GM12801 (cell line): ENCODE measurements around the gene KCTD16.

Experiments
- CTCF ChIP-seq: IDR thresholded peaks from one replicate; pipeline ENCODE4 v1.5.1; 2011; ENCODE audit warnings: control low read depth; ENCODE audit not compliant: insufficient read length; ENCODE audit errors: extremely low read depth

The KCTD16 gene

DNA sequence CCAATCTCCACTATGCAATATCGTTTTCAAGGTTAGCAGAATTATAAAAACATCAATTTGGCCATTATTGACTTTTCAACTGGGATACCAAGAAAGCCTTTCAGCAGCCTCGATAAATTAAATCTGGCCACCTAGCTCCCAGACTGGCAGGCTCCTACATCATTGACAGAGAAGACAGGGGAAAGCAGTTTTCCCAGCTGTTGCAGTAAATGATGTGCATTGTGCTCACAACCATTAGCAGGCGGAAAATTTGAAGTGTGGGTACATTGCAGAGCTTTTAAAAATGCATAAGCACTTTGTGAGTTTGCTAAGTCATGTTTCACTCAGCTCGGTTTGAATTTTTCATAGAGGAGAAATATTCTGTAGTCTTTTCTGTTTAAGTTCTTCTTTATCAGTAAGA, 297.9 kb downstream of the KCTD16 start:
- TF ChIP-seq CTCF, result no peak

DNA sequence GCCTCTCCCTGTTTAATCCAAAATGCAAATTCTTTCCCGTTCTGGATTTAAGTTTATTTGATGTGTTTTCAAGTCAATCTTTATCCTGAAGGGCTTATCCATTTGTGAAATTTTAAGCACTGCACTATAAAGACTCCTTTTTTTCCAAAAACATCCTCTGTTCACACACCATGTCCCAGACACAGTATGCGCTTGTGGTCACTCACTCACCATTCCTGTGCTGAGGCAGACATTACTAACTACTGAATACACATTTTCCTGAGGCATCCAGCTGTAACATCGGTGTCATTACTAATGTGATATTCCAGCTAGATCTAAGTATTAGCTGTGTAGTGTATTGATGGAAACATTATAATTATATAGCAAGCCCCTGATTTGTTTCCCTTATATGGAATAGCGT, 298.4 kb downstream of the KCTD16 start:
- no peak for TF ChIP-seq CTCF

DNA sequence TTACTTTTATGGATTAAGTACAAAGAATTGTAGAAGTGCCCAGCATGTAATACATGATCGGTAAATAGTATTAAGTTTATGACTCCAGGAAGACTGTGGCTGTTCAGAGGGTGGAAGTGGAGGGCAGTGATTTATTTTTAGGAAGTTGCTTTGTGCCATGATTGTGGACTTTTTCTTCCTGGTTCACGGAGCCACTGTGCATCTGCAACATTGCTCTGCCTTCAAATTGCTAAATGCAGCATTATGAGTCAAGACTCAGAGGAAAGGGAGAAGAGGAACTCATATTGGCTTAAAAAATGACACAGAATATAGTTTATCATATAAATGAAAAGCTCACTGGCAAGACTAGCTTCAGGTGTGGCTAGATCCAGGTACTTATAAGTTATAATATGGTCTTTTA, 301.5 kb downstream of the KCTD16 start:
- no peak for TF ChIP-seq CTCF

GRCh38 chr5:144473650-144474049, 303.0 kb downstream of the KCTD16 start:
- TF ChIP-seq CTCF, result no peak

GRCh38 chr5:144478565-144478964, 307.9 kb downstream of the KCTD16 start:
- no peak for TF ChIP-seq CTCF

DNA sequence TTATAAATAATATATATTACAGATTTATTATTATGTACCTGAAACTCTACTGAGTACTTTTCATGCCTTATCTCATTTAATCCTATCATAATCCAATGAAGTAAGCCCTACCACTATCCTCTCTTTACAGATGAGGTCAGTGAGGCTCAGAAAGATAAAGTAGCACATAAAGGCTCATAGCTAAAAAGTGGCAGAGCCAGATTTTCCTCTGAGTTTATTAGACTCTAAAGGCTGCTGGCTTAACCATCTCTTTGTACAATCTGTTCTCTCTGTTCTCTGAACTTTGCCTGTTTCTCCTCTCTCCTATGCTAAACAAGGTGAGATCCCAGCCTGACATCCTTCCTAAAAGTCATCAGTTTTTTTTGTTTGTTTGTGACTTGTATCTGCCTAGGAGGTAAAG, 311.2 kb downstream of the KCTD16 start:
- no peak for TF ChIP-seq CTCF

DNA sequence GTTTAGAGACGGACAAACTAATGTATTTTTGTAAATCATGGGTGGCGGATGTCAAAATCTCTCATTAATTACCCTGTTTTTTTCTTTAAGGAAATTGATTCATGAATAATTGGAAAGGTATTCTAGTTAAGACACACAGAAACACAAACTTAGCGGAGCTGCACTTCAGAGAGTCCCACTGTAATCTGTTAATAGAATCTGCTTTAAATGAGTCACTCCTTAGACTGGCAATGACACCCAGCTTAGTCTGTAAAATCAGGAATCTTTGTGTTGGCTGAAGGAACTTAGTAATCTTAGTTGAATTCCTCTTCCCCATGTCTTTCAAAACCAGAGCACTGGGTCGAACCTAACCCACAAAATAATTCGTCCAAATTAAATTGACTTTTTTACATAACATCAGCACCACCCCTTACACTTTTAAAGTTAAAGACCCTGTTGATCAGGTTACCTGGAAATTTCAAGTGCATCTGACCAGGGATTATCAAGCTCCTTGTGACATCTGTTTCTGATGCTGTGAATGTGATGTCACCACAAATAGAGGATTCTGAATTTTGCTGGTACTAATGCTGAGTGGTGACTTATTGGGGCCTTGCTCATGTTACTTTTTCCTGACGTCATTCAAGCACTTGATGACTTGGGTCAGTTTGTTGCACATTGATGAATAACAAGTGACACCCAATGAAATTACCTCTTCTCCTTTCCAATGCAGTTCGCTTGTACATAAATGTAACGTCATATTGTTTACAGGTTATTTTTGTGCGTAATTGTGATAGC, 313.6 kb downstream of the KCTD16 start:
- TF ChIP-seq CTCF, result no peak
